ENCODE measurements around the gene PPP2R5C.

The PPP2R5C gene

GRCh38 chr14:101819251-101819990 lies 57.9 kb downstream of the PPP2R5C start:
- DNase-seq: no peak

- DNase-seq: no peak
Observed at GRCh38 chr14:101820283-101820798, 58.8 kb downstream of the PPP2R5C start.

- no peak for DNase-seq
Observed at GRCh38 chr14:101821528-101821927, 60.0 kb downstream of the PPP2R5C start.

- no peak for DNase-seq
Observed at GRCh38 chr14:101823066-101823465, 61.6 kb downstream of the PPP2R5C start.

- no peak for DNase-seq
Observed at GRCh38 chr14:101823511-101824120, 62.1 kb downstream of the PPP2R5C start.

GRCh38 chr14:101824339-101824727 lies 62.8 kb downstream of the PPP2R5C start:
- DNase-seq: no peak

- no peak for DNase-seq
Observed at GRCh38 chr14:101825797-101826196, 64.3 kb downstream of the PPP2R5C start.

- DNase-seq: no peak
Observed at GRCh38 chr14:101826351-101826750, 64.8 kb downstream of the PPP2R5C start.

- DNase-seq: no peak
Observed at GRCh38 chr14:101827286-101827685, 65.8 kb downstream of the PPP2R5C start.

- DNase-seq: no peak
Observed at GRCh38 chr14:101828046-101828445, 66.5 kb downstream of the PPP2R5C start.

- DNase-seq: no peak
Observed at GRCh38 chr14:101830271-101830670, 68.8 kb downstream of the PPP2R5C start.

- no peak for DNase-seq
Observed at GRCh38 chr14:101833045-101833444, 71.5 kb downstream of the PPP2R5C start.

- DNase-seq: no peak
Observed at GRCh38 chr14:101834397-101834796, 72.9 kb downstream of the PPP2R5C start.

GRCh38 chr14:101834800-101835547 lies 73.5 kb downstream of the PPP2R5C start:
- no peak for DNase-seq

- DNase-seq: no peak
Observed at GRCh38 chr14:101835566-101835965, 74.1 kb downstream of the PPP2R5C start.

- DNase-seq: no peak
Observed at GRCh38 chr14:101836135-101836534, 74.6 kb downstream of the PPP2R5C start.

GRCh38 chr14:101838476-101838875 lies 77.0 kb downstream of the PPP2R5C start:
- no peak for DNase-seq

GRCh38 chr14:101839236-101839635 lies 77.7 kb downstream of the PPP2R5C start:
- no peak for DNase-seq

GRCh38 chr14:101839661-101840060 lies 78.2 kb downstream of the PPP2R5C start:
- no peak for DNase-seq

- no peak for DNase-seq
Observed at GRCh38 chr14:101840649-101841369, 79.3 kb downstream of the PPP2R5C start.

GRCh38 chr14:101843038-101843437 lies 81.5 kb downstream of the PPP2R5C start:
- DNase-seq: no peak

GRCh38 chr14:101843665-101844064 lies 82.2 kb downstream of the PPP2R5C start:
- no peak for DNase-seq

- DNase-seq: no peak
Observed at GRCh38 chr14:101844219-101844618, 82.7 kb downstream of the PPP2R5C start.
